HFFc6 (cell line): ENCODE measurements around the gene MCM9. TPM values are rescaled to one million over a fixed set of nuclear protein-coding genes. Genes with fewer than 3 reads are reported as not detected.

Experiments used
- DNase-seq: peaks from one replicate; pipeline ENCODE4 v3.0.0-alpha.2; 2018
- H3K27ac Mint-ChIP-seq: 2 replicates; pipeline ENCODE4 v1.8.0; 2020; ENCODE audit warnings: mild to moderate bottlenecking, mixed read lengths
- H3K27me3 Mint-ChIP-seq: 2 replicates; pipeline ENCODE4 v1.8.0; 2021; ENCODE audit warnings: mild to moderate bottlenecking, moderate library complexity, mixed read lengths; ENCODE audit not compliant: insufficient read depth
- H3K36me3 Mint-ChIP-seq: 2 replicates; pipeline ENCODE4 v1.8.0; 2021; ENCODE audit warnings: low read depth, mixed read lengths
- H3K4me1 Mint-ChIP-seq: 2 replicates; pipeline ENCODE4 v1.8.0; 2020; ENCODE audit warnings: low read depth, mixed read lengths
- H3K4me3 Mint-ChIP-seq: 2 replicates; pipeline ENCODE4 v1.8.0; 2020; ENCODE audit warnings: mild to moderate bottlenecking, moderate library complexity, mixed read lengths
- H3K9me3 Mint-ChIP-seq: 2 replicates; pipeline ENCODE4 v1.8.0; 2020; ENCODE audit warnings: mild to moderate bottlenecking, mixed read lengths
- total RNA-seq, 6 experiments: library from RNA; stranded (reverse); fragmentation: NEBNext Ultra II Directional; extraction: Animal tissue kit (Norgen Biotek cat#: 25700); gene quantifications; 2 replicates in 1 of 6; 3 replicates in 5 of 6; pipeline ENCODE4 v1.2.3, GENCODE V29; 2021
- TF ChIP-seq, protein P1 (sequence below): fragments of 200-600 bp; sonication (generic); IDR thresholded peaks from 2 replicates; pipeline ENCODE4 v1.5.0; 2021; ENCODE audit warnings: antibody characterized with exemption, mild to moderate bottlenecking

Gene MCM9
- total RNA-seq, 6 experiments from 2014 or later: 4.6 to 5.7 (median 5.0) TPM

DNA sequence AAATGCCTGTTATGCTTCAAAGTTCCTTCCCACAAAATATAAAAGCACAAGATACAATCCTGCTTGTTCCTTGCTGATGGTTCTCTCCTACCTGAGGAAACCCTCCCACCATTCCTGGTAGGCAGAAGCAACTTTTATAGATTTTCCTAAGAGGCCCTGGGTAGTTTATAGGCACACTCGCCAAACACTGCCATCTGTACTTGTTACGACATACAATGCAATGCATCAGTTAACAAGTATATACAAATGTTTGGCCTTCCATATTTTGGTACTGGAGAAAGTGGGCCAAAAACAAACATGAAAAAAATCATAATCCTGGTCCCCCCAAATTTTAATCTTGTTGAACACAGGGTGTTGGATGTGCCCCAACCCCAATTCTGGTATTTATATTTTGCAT is 16.6 kb downstream of the MCM9 start:
- Mint-ChIP-seq H3K27ac (peak overlapping the region; percentile 37), H3K27me3 (no peaks in the 10 kb centered on the region), H3K4me3 (no peak overlapping the region), H3K36me3 (no peaks in the 10 kb centered on the region; the same call in 1 of the 2 replicates), H3K9me3 (no peaks in the 10 kb centered on the region), H3K4me1 (peaks cover 14% of the 10 kb centered on the region)
- TF ChIP-seq, protein P1, sequence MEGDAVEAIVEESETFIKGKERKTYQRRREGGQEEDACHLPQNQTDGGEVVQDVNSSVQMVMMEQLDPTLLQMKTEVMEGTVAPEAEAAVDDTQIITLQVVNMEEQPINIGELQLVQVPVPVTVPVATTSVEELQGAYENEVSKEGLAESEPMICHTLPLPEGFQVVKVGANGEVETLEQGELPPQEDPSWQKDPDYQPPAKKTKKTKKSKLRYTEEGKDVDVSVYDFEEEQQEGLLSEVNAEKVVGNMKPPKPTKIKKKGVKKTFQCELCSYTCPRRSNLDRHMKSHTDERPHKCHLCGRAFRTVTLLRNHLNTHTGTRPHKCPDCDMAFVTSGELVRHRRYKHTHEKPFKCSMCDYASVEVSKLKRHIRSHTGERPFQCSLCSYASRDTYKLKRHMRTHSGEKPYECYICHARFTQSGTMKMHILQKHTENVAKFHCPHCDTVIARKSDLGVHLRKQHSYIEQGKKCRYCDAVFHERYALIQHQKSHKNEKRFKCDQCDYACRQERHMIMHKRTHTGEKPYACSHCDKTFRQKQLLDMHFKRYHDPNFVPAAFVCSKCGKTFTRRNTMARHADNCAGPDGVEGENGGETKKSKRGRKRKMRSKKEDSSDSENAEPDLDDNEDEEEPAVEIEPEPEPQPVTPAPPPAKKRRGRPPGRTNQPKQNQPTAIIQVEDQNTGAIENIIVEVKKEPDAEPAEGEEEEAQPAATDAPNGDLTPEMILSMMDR: no peak
- no peak for DNase-seq

- peak; percentile 6 for DNase-seq
- Mint-ChIP-seq H3K27ac (peak overlapping the region; percentile 37), H3K27me3 (no peaks in the 10 kb centered on the region), H3K4me3 (no peak overlapping the region), H3K4me1 (peaks cover 14% of the 10 kb centered on the region), H3K9me3 (no peaks in the 10 kb centered on the region), H3K36me3 (no peaks in the 10 kb centered on the region; the same call in 1 of the 2 replicates)
- TF ChIP-seq, protein P1: no peak
Observed at GRCh38 chr6:118917546-118918328, 17.2 kb downstream of the MCM9 start.

DNA sequence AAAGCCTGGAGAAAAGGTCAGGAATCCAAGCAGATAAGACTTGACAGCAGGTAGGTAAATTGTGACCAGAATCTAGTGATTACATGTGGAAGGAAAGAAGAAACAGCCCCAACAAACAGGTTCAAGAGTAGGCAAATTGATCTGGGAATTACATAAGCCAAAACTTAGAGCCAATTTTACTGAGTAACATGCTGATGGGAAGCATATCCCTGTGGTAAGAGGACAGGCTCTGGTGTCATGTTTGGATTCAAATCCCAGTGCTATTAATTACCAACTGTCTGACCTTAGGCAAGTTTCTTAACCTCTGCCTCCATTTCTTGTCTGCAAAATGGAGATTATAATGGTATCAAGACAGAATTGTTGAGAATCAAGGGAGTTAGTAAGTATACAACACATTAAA is 20.4 kb downstream of the MCM9 start:
- no peak overlapping the region for H3K4me3 Mint-ChIP-seq
- TF ChIP-seq, protein P1: no peak
- no peak for DNase-seq
- H3K36me3 Mint-ChIP-seq: peaks cover 6% of the 10 kb centered on the region
- H3K4me1 Mint-ChIP-seq: peaks cover 14% of the 10 kb centered on the region
- H3K9me3 Mint-ChIP-seq: no peaks in the 10 kb centered on the region
- no peak overlapping the region for H3K27ac Mint-ChIP-seq
- no peaks in the 10 kb centered on the region for H3K27me3 Mint-ChIP-seq

- H3K27me3 Mint-ChIP-seq: no peaks in the 10 kb centered on the region
- TF ChIP-seq, protein P1: no peak
- H3K36me3 Mint-ChIP-seq: peaks cover 10% of the 10 kb centered on the region
- H3K4me3 Mint-ChIP-seq: no peak overlapping the region
- DNase-seq: no peak
- H3K4me1 Mint-ChIP-seq: peaks cover 9% of the 10 kb centered on the region
- no peaks in the 10 kb centered on the region for H3K9me3 Mint-ChIP-seq
- H3K27ac Mint-ChIP-seq: no peak overlapping the region
Observed at GRCh38 chr6:118913161-118913560, 21.8 kb downstream of the MCM9 start.

- no peaks in the 10 kb centered on the region for H3K9me3 Mint-ChIP-seq
Observed at GRCh38 chr6:118912646-118913045, 22.3 kb downstream of the MCM9 start.

More at GRCh38 chr6:118912646-118913045, 22.3 kb downstream of the MCM9 start:
- H3K4me1 Mint-ChIP-seq: peaks cover 4% of the 10 kb centered on the region
- TF ChIP-seq, protein P1: no peak
- H3K36me3 Mint-ChIP-seq: peaks cover 10% of the 10 kb centered on the region
- no peak overlapping the region for H3K4me3 Mint-ChIP-seq
- no peak overlapping the region for H3K27ac Mint-ChIP-seq
- no peaks in the 10 kb centered on the region for H3K27me3 Mint-ChIP-seq
- DNase-seq: no peak
